ENCODE results near the gene FGGY.
"Not testable (repeated sequence)": the region's sequence is repeated elsewhere in the genome, so short reads cannot be mapped to it uniquely, and the experiment has no call there.

Gene FGGY

DNA sequence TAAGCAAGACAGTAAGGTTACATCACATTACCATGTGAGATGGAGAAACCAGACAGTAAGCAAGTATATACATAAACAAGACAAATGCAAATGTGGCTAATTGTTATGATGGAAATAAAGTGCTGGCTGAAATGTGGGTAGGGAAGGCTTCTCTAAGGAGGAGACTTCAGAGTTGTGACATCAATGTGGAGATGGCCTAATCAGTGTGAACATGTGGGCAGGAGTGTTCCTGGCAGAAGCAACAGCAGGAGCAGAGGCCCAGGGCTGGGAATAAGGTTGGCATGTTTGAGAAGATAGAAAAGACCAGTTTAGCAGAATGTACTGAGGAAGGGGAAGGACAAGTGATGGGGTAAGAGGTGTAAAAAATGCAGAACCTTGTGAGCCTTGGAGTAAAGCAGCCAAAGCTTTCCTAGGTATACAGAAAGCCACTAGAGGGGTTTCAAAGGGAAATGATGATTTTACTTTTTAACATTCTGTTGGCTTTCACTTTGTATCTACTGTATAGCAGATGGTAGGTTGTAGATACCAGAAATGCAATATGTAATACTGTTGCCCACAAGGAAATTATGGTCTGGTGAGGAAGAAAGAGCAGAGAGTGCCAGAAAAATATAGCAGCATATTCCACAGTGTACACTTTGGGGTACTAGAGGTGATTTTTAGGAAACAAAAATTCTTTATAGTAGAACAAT lies 197.4 kb downstream of the FGGY start:
- no peak for FAIRE-seq

DNA sequence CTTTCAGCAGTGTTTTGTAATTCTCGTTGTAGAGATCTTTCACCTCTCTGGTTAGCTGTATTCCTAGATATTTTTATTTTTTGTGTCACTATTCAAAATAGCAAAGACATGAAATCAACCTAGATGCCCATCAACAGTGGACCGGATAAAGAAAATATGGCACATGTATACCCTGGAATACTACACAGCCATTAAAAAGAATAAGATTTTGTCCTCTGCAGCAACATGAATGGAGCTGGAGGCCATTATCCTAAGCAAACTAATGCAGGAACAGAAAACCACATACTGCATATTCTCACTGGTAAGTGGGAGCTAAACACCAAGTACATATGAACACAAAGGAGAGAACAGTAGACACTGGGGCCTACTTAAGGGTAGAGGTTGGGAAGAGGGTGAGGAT lies 199.3 kb downstream of the FGGY start:
- FAIRE-seq = not testable (repeated sequence)

DNA sequence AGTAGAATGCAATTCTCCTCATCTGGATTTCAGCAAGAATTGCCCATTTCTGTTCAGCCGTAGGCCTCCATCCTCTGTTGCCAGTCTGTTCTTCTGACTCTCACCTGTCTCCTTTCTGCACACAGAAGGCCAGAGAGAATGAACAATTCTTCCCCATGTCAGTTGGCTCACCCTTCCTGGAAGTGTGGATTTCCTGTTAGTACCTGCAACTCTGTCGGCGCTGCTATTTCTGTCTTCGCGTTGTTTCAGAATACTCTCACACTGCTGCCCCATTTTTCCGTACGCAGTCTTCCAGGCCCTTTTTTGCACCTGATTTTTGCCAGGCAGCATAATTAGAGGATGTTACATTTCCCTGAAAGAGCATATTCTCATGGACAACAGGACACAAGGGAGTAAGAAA lies 200.7 kb downstream of the FGGY start:
- no peak for FAIRE-seq

DNA sequence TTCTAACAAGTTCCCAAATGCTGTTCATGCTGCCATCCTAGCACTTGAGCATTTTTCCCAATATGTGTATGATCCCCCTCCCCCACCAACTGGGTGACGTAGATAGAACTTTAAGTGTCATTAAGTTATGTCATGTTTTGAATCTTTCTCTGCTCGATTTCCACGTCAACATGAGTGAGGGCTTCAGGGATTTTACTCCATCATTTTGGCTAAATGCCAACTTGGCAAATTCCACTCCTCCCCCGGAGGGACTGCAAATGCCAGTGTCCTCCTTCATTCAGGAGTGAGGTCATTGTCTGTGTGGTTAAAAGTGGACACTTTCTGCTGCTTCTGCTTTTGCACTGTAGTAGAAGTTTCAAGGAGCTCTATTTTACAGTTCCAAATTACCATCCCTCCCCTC lies 201.7 kb downstream of the FGGY start:
- FAIRE-seq = no peak

DNA sequence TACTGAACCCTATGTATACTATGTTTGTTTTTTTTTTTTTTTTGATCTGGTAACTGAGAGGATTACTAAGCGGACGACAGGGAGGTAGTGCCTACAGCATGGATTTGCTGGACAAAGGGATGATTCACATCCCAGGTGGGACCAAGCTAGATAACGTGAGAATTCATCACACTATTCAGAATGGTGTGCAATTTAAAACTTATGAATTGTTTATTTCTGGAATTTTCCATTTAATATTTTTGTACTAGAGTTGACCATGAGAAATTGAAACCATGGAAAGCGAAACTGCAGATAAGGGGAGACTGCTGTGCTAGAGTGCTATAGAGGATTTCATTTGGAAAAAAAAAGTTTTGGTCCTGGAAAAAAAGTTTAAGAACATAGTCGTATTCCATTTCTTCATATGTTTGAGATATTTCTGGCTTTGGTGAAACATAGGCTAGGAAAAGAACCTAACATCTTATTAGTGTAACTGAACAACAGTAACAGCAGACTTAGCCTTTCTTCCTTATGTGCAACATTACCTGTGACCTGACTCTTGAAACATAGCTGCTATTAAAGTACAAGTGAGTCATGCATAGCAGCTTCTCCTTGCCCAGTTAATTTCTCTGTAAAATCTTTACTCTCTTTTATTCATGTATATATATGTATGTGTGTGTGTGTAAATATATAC lies 202.5 kb downstream of the FGGY start:
- no peak for FAIRE-seq

DNA sequence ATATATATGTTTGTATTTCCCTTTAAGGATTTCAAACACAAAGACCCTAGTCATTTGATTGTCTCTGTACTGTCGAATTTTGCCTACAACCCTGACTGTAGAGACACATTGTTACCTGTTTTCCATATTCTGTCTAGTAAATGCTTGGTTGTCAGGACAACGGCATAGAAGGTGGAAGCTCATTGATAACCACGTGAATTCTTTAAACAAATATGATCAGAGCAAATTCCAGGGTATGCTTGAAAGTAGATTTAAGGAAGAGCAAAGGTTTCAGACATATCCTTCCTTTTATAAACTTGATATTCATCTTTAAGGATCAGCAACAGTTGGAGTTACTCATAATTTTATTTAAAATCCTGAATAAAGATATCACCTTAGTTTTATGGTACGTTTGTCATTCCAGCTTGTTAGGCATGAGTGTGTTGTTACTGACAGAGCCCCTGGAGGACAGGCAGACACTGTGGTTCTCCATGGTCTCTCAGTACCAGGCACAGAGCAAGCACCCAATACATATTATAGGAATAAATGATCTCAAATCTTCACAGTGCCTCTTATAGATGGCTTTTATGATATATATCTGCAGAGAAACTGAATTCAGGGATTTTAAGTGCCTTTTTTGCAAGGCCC lies 203.2 kb downstream of the FGGY start:
- no peak for FAIRE-seq

DNA sequence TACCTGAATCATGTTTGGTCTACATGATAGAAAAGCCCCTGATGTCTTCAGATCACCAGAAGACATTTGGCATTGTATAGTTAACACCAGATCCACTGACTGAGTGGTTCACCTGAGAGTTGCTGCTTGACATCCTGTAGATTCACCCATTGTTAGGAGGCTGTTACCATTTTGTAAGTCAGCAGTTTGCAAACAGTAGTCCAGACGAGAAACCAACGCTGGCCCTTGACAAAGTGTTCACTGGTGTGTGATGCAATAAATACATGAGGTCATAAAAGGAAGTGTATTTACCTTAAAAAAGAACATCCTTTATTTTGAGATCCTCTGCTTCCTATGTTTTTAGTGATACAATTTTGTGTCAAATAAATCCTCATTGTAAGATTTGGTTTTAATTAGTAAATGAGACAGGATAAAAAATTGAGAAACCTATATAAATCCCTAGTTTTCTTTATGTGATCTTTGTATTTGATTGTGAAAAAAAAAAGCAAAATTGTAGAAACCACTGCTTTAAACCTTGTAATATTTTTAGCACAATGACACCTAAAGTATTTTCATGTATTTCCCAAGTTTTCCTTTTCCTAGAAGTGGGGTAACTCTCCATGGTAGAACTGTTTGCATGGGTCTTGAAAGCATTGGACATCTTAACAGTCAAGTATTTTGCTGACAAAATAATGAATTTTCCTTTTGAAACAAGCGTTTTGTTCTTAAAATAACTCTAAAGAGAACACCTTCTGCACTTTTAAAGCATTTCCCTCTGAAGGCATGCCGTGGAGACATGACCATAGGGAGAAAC lies 204.3 kb downstream of the FGGY start:
- FAIRE-seq = no peak

DNA sequence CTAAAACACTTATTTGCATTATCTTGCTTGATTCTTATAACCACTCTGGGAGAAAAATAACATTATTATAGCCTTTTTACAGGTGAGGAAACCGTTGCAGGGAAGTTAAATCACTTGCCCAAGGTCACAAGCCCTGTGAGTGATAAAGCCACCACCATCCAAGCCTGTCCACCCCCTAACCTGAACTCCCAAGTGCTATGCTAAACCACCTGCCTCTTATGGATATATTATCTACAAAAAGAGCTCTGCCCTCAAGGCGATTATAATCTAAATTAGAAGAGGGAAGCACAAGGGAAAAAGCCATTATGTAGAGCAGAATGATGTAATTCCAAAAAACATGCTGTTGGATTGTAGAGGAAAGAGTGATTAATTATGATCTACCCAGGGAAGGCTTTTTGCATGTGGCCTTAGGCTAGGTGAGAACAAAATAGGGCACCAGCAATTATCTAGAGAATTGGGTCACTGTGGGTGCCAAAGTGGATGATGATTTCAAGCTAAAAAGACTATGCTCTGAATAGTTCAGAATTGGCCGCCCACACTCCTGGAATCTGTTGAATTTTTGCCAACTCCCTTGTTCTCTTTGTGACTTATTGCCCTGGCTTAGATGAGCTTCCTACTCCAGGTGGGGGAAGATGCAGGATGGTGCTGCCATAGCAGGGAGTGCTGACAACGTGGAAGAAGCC lies 205.3 kb downstream of the FGGY start:
- no peak for FAIRE-seq

DNA sequence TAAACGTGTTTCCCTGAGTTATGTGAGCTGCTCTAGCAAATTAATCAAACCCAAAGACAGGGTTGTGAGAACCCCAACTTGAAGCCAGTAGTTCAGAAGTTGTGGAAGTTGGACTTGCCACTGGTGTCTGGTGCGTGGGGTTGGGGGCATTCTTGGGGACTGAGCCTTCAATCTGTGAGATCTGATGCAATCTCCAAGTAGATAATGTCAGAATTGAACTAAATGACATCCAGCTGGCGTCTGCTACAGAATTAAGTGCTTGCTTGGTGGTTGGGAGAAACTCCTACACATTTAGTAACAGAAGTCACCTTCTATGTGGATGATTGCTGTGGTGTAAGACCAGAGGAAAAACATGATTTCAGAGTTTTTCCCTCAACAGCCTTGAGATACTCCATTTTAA lies 207.4 kb downstream of the FGGY start:
- FAIRE-seq = no peak

DNA sequence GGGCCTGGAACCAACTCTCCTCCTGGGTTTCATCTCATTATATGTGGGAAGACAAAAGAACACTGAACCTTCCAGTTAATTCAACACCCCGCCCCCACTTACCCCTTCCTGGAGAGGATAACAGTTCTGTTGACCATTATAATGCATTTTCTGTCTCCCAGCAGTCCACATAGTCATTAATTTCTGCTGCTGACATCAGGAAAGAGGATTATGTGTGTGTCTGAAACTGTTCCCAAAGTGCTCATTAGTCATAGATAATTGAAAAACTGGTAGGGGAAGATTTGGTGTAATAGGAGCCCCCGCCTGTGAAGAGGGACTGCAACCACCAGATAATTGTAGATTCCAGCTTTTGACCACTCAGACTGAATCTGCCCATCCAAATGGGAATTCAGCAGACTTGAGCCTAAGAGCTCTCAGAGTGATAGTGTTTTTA lies 208.7 kb downstream of the FGGY start:
- no peak for FAIRE-seq

DNA sequence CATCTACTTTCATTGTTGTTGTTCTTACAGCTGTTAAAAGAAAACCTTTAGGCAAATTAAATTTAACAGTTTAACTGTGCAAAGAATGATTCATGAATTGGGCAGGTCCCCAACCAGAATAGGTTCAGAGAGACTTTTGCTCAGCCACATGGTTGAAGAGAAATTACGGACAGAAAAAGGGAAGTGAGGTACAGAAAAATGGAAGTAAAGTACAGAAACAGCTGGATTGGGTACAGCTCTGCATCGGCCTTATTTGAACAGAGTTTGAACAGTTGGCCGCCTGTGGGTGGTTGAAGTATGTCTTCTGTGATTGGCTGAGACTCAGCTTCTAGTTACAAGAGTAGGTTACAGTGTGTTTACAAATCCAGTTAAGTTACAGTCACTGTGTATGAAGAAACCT lies 210.1 kb downstream of the FGGY start:
- FAIRE-seq = no peak

DNA sequence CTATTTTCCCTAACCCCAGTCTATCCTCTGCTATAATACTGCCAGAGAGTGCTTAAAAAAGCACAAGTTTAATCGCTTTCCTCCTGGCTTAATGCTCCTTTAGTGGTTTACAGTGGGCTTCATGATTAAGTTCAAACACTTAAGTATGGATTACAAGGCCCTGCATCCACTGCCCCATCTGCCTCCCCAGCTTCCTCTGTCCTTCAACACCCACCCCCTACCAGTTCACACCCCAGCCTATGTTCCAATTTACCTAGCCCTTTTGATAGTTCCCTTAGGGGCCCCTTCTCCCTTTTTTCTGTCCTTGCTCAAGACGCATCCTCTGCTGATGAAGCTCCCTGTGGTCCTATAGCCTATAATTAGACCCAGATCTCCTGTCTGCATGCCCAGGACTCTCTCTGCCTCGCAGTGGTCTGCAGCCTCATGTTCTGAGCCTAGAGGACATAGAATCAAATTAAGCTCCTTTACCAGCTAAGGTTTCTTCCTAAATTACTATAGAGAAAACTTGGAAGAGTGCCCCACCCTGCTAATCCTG lies 212.5 kb downstream of the FGGY start:
- no peak for FAIRE-seq

DNA sequence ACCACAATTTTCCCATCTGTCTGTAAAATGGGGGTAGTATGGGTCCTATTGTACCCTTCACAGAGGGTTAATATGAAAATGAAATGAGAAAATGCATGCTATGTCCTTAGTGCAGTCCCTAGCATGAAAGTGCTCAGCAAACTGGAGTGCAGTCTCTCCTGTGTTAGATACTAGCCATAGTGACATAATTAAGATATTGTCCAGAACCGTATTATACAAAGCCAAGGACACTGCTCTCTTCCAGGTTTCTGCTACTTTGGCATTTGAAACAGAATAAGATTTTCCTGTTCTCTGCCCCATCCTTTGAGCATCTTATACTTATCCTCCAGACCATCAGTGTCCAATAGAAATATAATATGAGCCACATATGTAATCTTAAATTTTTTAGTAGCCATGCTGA lies 213.4 kb downstream of the FGGY start:
- FAIRE-seq = no peak

DNA sequence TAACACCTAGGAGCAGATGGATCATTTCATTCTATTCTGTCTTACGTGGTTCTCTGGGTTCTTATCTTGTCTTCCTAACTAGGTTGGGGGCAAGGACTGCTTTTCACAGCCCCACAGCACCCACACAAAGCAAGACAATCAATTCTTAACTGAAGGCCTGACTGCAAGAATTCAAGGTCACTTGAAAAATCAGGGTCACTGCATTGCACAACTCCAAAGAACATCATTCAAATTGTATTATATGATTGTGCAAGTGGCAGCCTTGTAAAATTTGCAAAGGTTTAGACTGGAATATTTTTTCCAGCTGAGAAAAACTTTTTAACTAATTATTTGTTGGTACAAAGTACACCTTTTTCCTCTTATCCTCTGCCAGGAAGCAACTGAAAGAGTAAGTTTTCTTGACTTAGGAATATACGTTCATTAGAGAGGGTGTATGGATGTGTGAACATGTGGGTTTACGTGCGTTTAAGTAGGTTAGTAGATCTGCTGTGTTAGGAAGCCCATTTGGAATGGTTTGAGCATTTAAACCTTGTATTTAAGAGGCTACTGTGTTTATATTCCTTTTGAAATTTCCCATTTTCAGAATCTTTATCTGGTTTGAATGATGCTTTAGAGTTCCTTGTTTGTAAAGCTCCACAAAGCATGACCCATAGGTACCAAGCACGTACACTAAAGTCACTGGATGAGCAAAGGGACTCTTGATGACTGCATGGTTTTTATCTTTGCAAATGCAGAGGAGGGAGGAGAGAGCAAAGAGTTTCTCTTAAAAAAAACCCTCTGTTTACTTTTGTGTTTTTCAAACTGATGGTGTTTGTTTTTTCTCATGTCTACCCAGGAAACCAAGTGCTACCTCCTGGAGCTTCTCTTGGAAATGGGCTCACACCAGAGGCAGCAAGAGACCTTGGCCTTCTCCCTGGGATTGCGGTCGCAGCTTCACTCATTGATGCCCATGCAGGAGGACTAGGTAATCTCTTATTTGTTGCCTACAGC lies 214.9 kb downstream of the FGGY start:
- no peak for FAIRE-seq

DNA sequence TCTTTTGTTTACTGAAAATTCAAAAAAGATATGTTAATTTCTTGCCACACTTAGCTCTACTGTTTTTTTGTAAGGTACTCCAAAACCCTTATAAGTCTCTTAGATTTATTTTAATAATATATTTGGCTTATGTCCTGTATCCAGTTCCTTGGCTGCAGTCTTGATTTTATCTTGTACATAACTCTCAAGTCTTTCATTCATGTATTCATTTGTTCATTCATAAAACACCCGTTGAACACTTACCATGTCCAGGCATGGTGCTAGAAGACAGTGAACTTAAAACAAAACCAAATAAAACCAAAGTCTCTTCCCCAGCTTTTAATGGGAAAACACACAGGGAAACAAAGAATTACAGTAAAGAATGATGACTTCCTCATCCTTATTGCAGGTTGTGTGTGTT lies 215.8 kb downstream of the FGGY start:
- FAIRE-seq = no peak

DNA sequence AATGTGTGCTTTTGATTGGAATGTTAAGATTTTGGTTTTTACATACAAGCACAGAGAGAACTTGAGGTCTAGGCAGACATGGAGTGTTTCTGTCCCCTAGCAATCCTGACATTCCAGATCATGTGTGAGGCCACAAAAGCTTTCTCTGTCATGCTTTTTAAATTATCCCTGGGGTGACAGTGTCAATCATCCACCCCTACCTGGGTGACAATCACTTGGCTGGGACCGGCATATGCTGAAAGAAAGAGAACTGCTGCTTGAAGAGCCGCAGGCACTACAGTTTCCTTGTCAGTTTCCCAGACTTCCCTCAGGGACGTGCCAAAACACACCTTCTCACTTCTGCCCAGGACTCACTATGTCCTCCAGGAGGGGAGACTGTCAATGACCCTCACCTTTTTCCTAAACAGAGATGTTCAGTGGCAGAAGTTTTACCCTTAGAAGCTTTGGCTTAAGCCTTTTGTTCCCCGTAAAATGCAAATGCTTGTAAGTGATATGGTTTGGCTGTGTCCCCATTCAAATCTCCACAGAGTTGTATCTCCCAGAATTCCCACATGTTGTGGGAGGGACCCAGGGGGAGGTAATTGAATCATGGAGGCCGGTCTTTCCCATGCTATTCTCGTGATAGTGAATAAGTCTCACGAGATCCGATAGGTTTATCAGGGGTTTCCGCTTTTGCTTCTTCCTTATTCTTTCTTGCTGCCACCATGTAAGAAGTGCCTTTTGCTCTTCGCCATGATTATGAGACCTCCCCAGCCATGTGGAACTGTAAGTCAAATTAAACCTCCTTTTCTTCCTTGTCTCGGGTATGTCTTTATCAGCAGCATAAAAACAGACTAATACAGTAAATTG lies 217.4 kb downstream of the FGGY start:
- FAIRE-seq = no peak

DNA sequence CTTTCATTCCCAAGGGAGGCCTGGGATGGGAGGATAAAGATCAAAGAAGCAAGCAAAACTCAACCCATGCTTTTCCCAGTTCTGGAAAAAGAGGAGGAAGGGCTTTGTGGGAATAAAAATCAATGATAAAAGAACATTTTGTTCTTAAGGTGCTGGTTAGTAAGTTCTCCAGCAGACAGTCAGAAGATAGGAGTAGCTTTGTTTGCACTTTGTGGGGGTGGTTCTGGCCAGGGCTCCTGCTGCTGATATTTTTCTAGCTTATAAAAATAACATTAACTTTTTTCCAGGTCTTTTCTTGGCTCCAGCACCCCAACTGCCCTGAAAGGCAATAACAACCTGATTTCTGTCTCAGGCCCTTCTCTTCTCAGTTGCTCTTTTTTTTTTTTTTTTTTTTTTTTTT lies 220.0 kb downstream of the FGGY start:
- FAIRE-seq = no peak

DNA sequence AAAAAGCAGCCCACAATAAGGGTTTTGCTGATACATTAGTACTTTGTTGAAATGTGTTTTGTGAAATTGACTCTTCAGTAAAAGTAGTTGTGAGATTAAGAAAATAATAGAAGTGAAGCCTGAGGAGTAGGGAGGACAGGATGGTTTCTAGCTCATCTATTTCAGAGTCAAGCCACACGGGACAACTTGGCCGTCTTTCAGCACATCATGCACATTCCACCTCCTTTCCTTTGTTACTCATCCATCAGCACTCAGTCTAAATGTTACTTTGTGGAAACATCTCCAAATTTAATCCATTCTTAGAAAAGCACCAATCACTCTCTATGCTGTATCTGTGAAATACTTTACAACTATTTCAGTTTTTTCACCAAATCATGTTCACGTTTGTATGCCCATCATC lies 223.3 kb downstream of the FGGY start:
- FAIRE-seq = no peak

DNA sequence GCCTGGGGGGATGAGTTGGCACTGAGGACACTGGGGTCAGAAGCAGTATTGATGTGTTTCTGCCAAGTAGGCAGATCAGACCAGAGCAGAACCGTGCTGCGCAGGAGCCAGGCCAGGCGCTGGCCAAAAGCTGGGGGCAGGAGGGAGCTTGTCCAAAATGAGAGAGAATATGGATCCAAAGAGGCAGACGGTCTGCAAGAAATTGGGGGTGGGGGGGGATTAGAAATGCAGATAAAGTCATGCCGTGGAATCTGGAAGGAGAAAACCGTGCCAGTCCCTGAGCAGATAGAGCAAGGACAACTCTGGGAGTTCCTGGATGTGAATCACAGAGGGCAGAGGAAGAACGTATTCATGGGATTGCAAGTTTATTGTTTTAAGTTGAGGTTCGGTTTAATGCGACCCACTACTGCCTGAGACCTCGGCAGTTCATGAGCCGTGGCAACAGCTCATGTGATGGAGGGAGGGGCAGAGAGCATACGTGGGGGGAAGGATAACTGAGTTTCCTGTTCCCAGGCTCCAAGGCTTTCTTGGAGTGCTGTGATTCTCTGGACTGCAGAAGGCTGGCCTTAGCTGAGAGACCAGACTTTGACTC lies 224.0 kb downstream of the FGGY start:
- FAIRE-seq = no peak

DNA sequence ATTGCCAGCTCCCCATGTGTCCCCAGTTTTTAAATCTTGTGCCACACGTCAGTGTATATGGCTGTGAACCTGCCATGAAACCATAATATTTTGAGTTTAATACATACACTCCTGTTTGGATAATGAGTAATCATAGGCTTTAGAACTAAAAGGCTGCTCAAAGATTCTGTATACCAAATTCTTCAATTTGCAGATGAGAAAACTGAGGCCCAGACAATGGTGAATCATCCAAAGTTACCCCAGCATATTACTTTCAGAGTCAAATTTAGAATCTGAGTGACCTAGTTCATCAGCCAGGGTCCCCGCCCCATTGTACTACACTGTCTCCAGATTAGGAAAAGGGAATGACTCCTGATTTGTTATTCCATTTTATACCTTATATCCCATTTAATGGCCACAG lies 224.6 kb downstream of the FGGY start:
- FAIRE-seq = no peak
